Glutamatergic neuron (in vitro differentiated cells): ENCODE measurements around the gene CXXC4. TPM values are rescaled to one million over a fixed set of nuclear protein-coding genes. Genes with fewer than 3 reads are reported as not detected.
A peak's percentile ranks its signal among the peaks of the same experiment; 100 is the strongest.

Source experiments
- DNase-seq: peaks from one replicate; pipeline ENCODE4 v3.0.0; 2022
- H3K27ac Mint-ChIP-seq: one replicate; pipeline ENCODE4 v1.8.0; 2020; ENCODE audit warnings: mild to moderate bottlenecking, mixed read lengths, inconsistent platforms; ENCODE audit not compliant: unreplicated experiment
- H3K27me3 Mint-ChIP-seq: one replicate; pipeline ENCODE4 v1.8.0; 2020; ENCODE audit warnings: mild to moderate bottlenecking, moderate library complexity, mixed read lengths, inconsistent platforms; ENCODE audit not compliant: unreplicated experiment
- H3K36me3 Mint-ChIP-seq: one replicate; pipeline ENCODE4 v1.8.0; 2020; ENCODE audit warnings: mild to moderate bottlenecking, mixed read lengths, inconsistent platforms; ENCODE audit not compliant: unreplicated experiment
- H3K4me1 Mint-ChIP-seq: one replicate; pipeline ENCODE4 v1.8.0; 2020; ENCODE audit warnings: mild to moderate bottlenecking, low read depth, mixed read lengths, inconsistent platforms; ENCODE audit not compliant: unreplicated experiment
- H3K4me3 Mint-ChIP-seq: one replicate; pipeline ENCODE4 v1.8.0; 2020; ENCODE audit warnings: mild to moderate bottlenecking, mixed read lengths, inconsistent platforms; ENCODE audit not compliant: unreplicated experiment
- H3K9me3 Mint-ChIP-seq: one replicate; pipeline ENCODE4 v1.8.0; 2020; ENCODE audit warnings: mild to moderate bottlenecking, moderate library complexity, mixed read lengths, inconsistent platforms; ENCODE audit not compliant: unreplicated experiment
- CTCF ChIP-seq: fragments of 200-600 bp; sonication (generic); IDR thresholded peaks from one replicate; pipeline ENCODE4 v1.5.0; 2021; ENCODE audit not compliant: partially characterized antibody, unreplicated experiment
- long read RNA-seq: library from polyadenylated mRNA; unstranded; transcript quantifications from one replicate; pipeline ENCODE4 v2.0.0, GENCODE V29; 2020; ENCODE audit not compliant: unreplicated experiment
- total RNA-seq: library from RNA; stranded (reverse); fragmentation: NEBNext Ultra II Directional; extraction: Animal tissue kit (Norgen Biotek cat#: 25700); gene quantifications from one replicate; pipeline ENCODE4 v1.2.1, GENCODE V29; 2021; ENCODE audit not compliant: unreplicated experiment

The CXXC4 gene
- 21.8 TPM for total RNA-seq
- long read RNA-seq, partial matches to known transcripts = 1 of 1 reads
- long read RNA-seq, other reads (novel, unspliced or antisense) = 0 of 1 reads

- Mint-ChIP-seq H3K9me3 (peaks cover 16% of the 10 kb centered on the region), H3K27me3 (peaks cover 17% of the 10 kb centered on the region), H3K36me3 (no peaks in the 10 kb centered on the region), H3K4me3 (peak within 1 kb of the TSS; percentile 99), H3K27ac (peak within 1 kb of the TSS; percentile 98), H3K4me1 (peaks cover 18% of the 10 kb centered on the region)
- TF ChIP-seq CTCF = no peak
- DNase-seq = peak; percentile 84
Measured at GRCh38 chr4:104494822-104495559, at the start of gene CXXC4. Gene CXXC4, minus strand, starts transcription at chr4:104494894. Its CDS starts 3,092 bp downstream, at chr4:104491802.

GRCh38 chr4:104533156-104533555 lies 38.5 kb upstream of the CXXC4 start:
- Mint-ChIP-seq H3K27ac (no peak overlapping the region), H3K9me3 (no peaks in the 10 kb centered on the region), H3K27me3 (no peaks in the 10 kb centered on the region), H3K4me1 (no peaks in the 10 kb centered on the region), H3K4me3 (no peak overlapping the region), H3K36me3 (no peaks in the 10 kb centered on the region)
- no peak for DNase-seq
- TF ChIP-seq CTCF = no peak

DNA sequence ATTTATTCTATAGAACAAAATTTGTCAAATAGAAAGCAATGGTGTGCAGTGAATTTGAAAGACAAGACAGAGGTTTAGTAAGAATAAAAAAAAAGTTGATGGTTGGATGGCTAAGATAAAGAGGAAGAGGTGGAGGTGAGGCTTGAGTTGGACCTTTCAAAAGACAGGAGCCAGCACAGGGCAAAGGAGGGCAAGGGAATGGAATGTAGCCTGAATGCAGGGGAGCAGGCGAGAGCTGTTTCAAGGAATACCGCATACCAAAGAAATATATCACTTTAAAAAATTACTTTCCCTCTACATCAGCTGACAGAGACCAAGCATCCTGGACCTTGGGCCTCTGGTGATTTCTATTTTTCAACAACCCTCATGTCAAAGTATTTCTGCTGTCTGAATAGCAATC lies 38.0 kb upstream of the CXXC4 start:
- Mint-ChIP-seq H3K27me3 (no peaks in the 10 kb centered on the region), H3K4me3 (no peak overlapping the region), H3K36me3 (no peaks in the 10 kb centered on the region), H3K27ac (no peak overlapping the region), H3K4me1 (no peaks in the 10 kb centered on the region), H3K9me3 (no peaks in the 10 kb centered on the region)
- TF ChIP-seq CTCF = no peak
- no peak for DNase-seq

GRCh38 chr4:104531390-104531789 lies 36.7 kb upstream of the CXXC4 start:
- Mint-ChIP-seq H3K9me3 (no peaks in the 10 kb centered on the region), H3K27me3 (no peaks in the 10 kb centered on the region), H3K4me3 (no peak overlapping the region), H3K36me3 (no peaks in the 10 kb centered on the region), H3K4me1 (no peaks in the 10 kb centered on the region), H3K27ac (no peak overlapping the region)
- DNase-seq = no peak
- no peak for TF ChIP-seq CTCF

GRCh38 chr4:104530426-104530825 lies 35.7 kb upstream of the CXXC4 start:
- no peak overlapping the region for H3K27ac Mint-ChIP-seq
- no peak overlapping the region for H3K4me3 Mint-ChIP-seq
- DNase-seq = no peak
- no peaks in the 10 kb centered on the region for H3K4me1 Mint-ChIP-seq
- H3K9me3 Mint-ChIP-seq = no peaks in the 10 kb centered on the region
- no peak for TF ChIP-seq CTCF
- H3K36me3 Mint-ChIP-seq = no peaks in the 10 kb centered on the region
- no peaks in the 10 kb centered on the region for H3K27me3 Mint-ChIP-seq
